IPS DF 4.7 (cell line): Measurements from ENCODE around the gene PRDX6.
A peak's percentile ranks its signal among the peaks of the same experiment; 100 is the strongest.
"Not testable (repeated sequence)": the region's sequence is repeated elsewhere in the genome, so short reads cannot be mapped to it uniquely, and the experiment has no call there.

Experiments
- DNase-seq: peaks from one replicate; pipeline ENCODE4 v3.0.0-alpha.2; 2013; ENCODE audit warnings: low spot score; ENCODE audit errors: extremely low read depth

Gene PRDX6

GRCh38 chr1:173467426-173467825 is 9.7 kb upstream of the PRDX6 start:
- no peak for DNase-seq

DNA sequence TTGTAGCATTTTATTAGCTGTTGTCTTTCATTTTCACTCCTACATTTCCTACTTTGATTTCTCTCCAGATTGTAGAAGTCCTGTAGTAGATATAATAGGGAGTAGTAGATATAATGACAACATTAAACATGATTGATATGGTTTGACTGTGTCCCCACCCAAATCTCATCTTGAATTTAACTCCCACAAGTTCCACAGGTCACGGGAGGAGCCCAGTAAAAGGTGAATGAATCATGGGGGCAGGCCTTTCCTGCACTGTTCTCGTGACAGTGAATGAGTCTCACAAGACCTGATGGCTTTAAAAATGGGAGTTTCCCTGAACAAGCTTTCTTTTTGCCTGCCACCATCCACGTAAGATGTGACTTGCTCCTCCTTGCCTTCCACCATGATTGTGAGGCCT is 7.5 kb upstream of the PRDX6 start:
- DNase-seq, result no peak

DNA sequence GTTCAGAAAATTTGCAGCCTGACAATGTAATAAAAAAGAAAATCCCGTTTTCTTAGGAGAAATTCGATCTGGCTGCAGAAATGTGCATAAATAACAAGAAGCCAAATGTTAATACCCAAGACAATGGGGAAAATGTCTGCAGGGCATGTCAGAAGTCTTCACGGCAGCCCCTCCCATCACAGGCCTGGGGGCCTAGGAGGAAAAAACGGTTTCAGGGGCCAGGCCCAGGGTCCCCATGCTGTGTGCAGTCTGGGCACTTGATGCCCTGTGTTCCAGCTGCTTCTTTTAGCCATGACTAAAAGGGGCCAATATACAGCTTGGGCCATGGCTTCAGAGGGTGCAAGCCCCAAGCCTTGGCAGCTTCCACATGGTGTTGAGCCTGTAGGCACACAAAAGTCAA is 6.5 kb upstream of the PRDX6 start:
- DNase-seq, result no peak

GRCh38 chr1:173473599-173474011 is 3.5 kb upstream of the PRDX6 start:
- no peak for DNase-seq

GRCh38 chr1:173474097-173474779 is 2.9 kb upstream of the PRDX6 start:
- no peak for DNase-seq

DNA sequence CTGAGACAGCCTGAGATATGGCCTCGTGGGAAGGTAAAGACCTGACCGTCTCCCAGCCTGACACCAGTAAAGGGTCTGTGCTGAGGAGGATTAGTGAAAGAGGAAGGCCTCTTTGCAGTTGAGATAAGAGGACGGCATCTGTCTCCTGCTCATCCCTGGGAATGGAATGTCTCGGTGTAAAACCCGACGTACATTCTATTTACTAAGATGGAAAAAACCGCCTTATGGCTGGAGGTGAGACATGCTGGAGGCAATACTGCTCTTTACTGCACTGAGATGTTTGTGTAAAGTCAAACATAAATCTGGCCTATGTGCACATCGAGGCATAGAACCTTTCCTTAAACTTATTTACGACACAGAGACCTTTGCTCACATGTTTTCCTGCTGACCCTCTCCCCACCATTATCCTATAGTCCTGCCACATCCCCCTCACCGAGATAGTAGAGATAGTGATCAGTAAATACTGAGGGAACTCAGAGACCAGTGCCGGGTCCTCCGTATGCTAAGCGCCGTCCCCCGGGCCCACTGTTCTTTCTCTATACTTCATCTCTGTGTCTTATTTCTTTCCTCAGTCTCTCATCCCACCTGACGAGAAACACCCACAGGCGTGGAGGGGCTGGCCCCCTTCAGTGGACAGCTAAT is 2.2 kb upstream of the PRDX6 start:
- not testable (repeated sequence) for DNase-seq

GRCh38 chr1:173475564-173476196 is 1.5 kb upstream of the PRDX6 start:
- no peak for DNase-seq

GRCh38 chr1:173476197-173476664 is 904 bp upstream of the PRDX6 start:
- no peak for DNase-seq

DNA sequence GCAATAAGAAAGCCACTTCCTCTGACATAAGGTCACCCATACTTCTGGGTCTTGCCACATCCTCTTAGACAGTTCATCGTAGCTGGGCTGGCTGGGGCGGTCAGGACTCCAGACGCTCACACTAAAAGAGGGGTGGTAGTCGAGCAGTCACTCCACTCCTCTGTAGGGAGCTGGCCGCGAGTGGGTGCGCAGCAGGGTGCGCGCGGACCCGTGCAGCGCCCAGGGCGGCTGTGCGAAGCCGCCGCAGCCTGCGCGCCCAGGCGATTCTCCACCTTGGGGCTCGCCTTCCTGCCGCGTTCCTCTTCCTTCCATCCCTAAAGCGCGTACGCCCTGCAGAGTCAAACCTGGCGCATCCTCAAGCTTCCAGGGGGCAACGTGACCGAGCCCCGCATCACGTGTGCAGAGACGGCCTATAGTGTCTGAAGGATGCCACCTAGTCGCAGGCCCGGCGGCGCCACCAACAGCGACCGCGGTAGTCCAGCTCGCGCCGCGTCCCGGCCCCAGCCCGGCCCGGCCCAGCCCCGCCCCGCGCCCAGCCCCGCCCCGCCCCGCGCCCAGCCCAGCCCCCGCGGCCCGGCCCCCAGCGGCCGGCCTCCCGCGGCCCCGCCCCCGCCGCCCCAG is 360 bp upstream of the PRDX6 start:
- DNase-seq, result peak; percentile 86

DNA sequence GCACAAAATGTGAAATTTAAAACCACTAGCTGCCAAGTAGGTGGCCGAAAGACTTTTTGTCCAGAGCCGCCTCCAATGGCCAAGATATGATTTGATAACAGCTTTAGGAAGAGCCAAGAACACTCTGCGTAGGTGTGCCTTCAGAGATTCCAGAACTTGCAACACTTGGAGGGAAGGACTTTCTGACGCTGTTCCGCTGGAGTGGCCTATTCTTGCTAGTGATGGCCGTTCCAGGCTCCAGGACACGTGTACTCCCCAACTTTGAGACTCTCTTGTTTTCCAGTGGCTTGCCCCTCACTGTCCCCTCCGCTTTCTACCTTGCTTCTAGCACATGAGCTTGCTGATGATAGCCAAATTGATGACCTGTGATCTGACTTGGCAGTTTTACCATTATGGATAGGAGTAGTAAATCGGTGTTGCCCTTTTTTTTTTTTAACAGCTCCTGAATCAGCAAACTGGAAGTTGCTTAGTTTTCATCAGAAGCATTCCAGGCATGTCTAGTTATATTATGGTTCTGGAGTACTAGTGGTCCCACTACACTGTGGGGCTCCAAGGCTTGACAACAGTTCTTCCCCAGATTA is 1.0 kb downstream of the PRDX6 start:
- DNase-seq, result no peak

- DNase-seq, result no peak
Observed at GRCh38 chr1:173479649-173480048, 2.5 kb downstream of the PRDX6 start.

DNA sequence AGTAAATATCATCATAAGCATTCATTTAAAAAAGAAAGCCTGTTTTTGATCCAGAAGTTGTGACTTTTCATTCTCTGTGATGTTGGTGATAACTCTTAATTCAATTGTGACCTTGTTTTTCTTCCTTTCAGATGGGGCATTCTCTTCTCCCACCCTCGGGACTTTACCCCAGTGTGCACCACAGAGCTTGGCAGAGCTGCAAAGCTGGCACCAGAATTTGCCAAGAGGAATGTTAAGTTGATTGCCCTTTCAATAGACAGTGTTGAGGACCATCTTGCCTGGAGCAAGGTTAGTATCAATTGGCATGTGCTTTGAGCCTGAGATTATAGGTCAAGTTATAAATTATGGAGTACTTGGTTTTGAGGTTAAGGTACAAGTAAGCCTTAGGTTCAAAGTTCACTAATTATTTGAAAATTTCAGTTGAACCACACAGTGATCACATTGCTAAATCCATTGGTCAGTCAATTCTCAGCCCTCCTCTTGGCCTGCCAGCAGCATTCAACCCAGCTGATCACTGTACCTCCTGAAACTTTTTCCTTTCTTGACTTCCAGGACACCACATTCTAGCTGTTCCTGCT is 4.1 kb downstream of the PRDX6 start:
- DNase-seq, result no peak

- DNase-seq, result no peak
Observed at GRCh38 chr1:173482683-173483082, 5.5 kb downstream of the PRDX6 start.

- no peak for DNase-seq
Observed at GRCh38 chr1:173484276-173484675, 7.1 kb downstream of the PRDX6 start.

DNA sequence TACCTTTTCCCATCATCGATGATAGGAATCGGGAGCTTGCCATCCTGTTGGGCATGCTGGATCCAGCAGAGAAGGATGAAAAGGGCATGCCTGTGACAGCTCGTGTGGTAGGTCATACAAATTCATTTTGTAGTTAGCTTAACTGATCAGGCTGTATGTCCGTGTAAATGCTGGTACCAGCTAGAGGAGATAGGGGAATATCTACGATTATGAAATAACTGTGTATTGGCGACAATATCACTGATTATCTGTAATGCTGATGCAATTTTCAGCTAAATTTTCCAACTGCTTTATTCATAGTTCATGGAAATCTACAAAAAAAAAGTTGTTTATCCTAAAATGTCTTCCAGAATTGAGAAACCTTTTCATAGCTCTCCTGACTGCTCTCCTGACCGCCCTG is 8.3 kb downstream of the PRDX6 start:
- no peak for DNase-seq

GRCh38 chr1:173488001-173488400 is 10.9 kb downstream of the PRDX6 start:
- no peak for DNase-seq

DNA sequence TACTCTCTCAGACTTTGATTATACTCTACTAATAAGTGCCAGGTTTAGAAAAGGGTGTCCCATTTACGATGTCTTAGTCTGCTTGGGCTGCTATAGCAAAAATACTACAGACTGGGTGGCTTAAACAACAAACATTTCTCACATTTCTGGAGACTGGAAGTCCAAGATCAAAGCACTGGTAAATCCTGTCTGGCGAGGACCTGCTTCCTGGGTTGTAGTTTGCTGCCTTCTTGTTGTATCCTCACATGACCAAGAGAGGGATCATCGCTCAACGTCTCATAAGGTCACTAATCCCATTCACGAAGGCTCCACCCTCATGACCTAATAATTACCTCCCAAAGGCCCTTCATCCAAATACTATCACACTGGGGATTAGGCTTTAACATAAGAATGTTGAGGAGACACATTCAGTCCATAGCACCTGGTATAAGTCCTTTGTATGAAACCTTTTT is 12.0 kb downstream of the PRDX6 start:
- DNase-seq, result no peak

- DNase-seq, result no peak
Observed at GRCh38 chr1:173489929-173490328, 12.8 kb downstream of the PRDX6 start.

- DNase-seq, result no peak
Observed at GRCh38 chr1:173491508-173491907, 14.4 kb downstream of the PRDX6 start.

DNA sequence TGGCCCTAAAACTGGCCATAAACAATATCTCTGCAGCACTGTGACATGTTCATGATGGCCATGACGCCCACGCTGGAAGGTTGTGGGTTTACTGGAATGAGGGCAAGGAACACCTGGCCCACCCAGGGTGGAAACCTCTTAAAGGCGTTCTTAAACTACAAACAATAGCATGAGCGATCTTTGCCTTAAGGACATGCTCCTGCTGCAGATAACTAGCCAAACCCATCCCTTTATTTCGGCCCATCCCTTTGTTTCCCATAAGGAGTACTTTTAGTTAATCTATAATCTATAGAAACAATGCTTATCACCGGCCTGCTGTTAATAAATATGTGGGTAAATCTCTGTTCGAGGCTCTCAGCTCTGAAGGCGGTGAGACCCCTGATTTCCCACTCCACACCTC is 16.0 kb downstream of the PRDX6 start:
- DNase-seq, result not testable (repeated sequence)

- no peak for DNase-seq
Observed at GRCh38 chr1:173495609-173496267, 18.6 kb downstream of the PRDX6 start.
